GM12864 (cell line): Measurements from ENCODE around the gene CDC40.

Source experiments
- DNase-seq: peaks from one replicate; pipeline ENCODE4 v3.0.0-alpha.2; 2011; ENCODE audit warnings: low read depth
- H3K4me3 ChIP-seq: 2 replicates; pipeline ENCODE4 v1.5.1; 2011; ENCODE audit warnings: mild to moderate bottlenecking, low read depth, low read length, control low read depth
- CTCF ChIP-seq: IDR thresholded peaks from 2 replicates; pipeline ENCODE4 v1.5.1; 2011; ENCODE audit warnings: low read depth, mild to moderate bottlenecking, moderate library complexity, low read length, control low read depth, inconsistent platforms; ENCODE audit errors: missing control alignments

The CDC40 gene

GRCh38 chr6:110170081-110170480 lies 10.1 kb upstream of the CDC40 start:
- DNase-seq = no peak
- no peak for TF ChIP-seq CTCF
- H3K4me3 ChIP-seq = no peak overlapping the region

GRCh38 chr6:110173506-110174132 lies 6.6 kb upstream of the CDC40 start:
- H3K4me3 ChIP-seq = no peak overlapping the region
- no peak for TF ChIP-seq CTCF
- DNase-seq = no peak

- peak; percentile 42 for TF ChIP-seq CTCF
- no peak for DNase-seq
- H3K4me3 ChIP-seq = peak overlapping the region; percentile 76
Observed at GRCh38 chr6:110178626-110179405, 1.4 kb upstream of the CDC40 start.

GRCh38 chr6:110179406-110180227 lies 610 bp upstream of the CDC40 start, which contains the start of gene WASF1:
WASF1 (minus strand) TSS chr6:110179670; CDS start chr6:110127601, 52,069 bp downstream.
- TF ChIP-seq CTCF = no peak
- peak; percentile 85 for DNase-seq
- H3K4me3 ChIP-seq = peak within 1 kb of the TSS; percentile 85

- H3K4me3 ChIP-seq = peak overlapping the region; percentile 85
- no peak for DNase-seq
- no peak for TF ChIP-seq CTCF
Observed at GRCh38 chr6:110181131-110182030, 1.2 kb downstream of the CDC40 start.

- DNase-seq = no peak
- TF ChIP-seq CTCF = no peak
- no peak overlapping the region for H3K4me3 ChIP-seq
Observed at GRCh38 chr6:110183292-110183885, 3.2 kb downstream of the CDC40 start.
